Measurements from ENCODE around the gene NCKAP1.

DNA sequence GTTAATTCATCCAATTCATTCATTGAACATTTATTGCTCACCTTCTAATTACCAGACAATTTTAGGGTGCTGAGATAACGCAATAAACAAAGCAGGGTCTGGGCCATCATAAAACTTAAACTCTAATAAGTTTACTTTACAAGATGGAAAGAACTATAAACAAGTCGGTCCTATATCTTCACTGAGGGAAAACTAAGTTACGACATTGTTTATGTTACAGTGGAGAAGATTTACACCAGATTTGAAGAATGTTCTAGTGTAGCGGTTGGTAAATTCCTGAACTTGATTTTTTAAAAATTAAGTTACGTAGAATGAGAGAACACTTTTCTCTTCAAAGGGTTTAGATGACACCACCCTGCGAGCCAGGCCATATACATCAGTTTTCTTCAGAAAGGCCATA is 151.2 kb downstream of the NCKAP1 start:
- TF ChIP-seq EZH2 (IDR thresholded peaks at IDR 0.05; ENCODE audit: borderline replicate concordance, low read depth, low read length, severe bottlenecking) = no peak
- TF ChIP-seq, protein P1, sequence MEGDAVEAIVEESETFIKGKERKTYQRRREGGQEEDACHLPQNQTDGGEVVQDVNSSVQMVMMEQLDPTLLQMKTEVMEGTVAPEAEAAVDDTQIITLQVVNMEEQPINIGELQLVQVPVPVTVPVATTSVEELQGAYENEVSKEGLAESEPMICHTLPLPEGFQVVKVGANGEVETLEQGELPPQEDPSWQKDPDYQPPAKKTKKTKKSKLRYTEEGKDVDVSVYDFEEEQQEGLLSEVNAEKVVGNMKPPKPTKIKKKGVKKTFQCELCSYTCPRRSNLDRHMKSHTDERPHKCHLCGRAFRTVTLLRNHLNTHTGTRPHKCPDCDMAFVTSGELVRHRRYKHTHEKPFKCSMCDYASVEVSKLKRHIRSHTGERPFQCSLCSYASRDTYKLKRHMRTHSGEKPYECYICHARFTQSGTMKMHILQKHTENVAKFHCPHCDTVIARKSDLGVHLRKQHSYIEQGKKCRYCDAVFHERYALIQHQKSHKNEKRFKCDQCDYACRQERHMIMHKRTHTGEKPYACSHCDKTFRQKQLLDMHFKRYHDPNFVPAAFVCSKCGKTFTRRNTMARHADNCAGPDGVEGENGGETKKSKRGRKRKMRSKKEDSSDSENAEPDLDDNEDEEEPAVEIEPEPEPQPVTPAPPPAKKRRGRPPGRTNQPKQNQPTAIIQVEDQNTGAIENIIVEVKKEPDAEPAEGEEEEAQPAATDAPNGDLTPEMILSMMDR (IDR thresholded peaks at IDR 0.05; ENCODE audit: borderline replicate concordance, extremely low read depth, low read length, poor library complexity, severe bottlenecking) = no peak
